Cerebellar cortex (tissue), 1 donor: ENCODE measurements around the gene PGAM2.

Experiments used
- DNase-seq: peaks from one replicate; pipeline ENCODE4 v3.0.0-alpha.2; 2015; ENCODE audit warnings: low spot score

Gene PGAM2

GRCh38 chr7:44083796-44084195, 18.4 kb upstream of the PGAM2 start:
- DNase-seq, result no peak

DNA sequence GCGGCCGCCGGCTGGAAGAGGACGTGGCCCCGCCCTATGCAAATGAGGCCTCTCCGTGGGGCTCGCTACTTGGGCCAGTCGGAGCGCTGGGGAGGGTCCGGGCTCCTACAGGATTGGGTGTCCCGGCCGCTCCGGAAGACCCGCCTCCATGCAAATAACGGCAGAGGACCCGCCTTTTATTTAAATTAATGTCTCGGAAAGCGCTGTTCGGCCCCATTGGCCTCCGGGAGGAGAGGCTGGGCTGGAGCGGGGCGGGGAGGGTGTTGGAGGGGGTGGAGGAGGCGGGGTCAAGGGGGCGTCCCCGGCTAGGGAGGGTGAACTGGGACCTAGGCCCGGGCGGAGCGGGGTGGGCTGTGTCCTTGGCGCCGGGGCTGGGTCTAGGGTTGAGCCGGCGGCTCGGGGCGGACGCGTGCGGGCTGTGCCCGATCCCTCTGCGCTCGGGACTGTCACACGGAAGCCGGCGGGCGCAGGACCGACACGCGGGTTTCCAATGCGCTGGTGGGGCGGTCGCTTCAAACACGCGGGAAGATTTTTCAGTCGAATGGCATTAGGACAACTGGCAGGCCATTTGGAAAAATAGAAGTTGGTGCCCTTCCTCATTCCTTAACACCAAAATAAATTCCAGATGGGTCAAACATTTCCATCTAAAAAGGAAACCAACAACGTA, 17.3 kb upstream of the PGAM2 start:
- peak; percentile 99 for DNase-seq

DNA sequence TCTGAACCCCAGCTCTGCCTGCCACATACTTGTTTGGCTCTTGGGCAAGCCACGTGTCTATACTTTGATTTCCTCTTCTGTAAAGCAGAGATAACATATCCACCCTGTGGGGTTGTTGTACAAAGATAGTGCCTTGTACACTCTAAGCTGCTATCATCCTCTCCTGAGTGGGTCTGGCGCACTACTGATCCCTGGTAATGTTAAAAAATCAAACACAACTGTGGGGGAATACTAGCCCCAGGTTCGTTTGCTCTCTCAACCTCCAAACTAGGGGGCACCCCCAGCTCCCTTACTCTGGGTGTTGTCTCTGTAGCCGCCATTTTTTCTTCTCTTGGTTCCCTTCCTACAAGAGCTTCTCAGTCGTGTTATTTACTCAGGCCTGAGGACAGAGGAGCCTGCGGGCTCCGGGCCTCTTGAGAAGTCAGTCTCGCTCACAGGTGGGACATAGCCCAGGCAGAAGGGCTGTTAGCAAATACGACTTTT, 15.9 kb upstream of the PGAM2 start:
- DNase-seq, result no peak

GRCh38 chr7:44080686-44081265, 15.4 kb upstream of the PGAM2 start:
- DNase-seq, result no peak

DNA sequence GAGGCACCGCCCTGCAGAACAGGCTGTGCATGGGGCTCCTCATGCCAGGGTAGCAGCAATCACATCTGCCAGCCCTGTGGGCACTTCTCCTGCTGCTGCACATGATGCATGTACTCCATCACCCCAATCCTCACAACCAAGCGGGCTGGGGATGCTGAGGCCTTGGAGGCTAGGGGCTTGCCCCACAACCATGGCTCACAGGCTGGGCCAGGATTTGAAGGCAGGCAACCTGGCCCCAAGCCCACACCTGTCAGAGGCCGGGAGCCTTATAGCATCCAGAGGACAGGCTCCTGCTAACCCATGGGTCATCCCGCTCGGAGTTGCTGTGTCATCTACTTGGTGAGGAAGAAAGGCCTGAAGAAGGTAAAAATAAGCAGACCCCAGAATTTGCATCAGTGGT, 14.8 kb upstream of the PGAM2 start:
- DNase-seq, result no peak

DNA sequence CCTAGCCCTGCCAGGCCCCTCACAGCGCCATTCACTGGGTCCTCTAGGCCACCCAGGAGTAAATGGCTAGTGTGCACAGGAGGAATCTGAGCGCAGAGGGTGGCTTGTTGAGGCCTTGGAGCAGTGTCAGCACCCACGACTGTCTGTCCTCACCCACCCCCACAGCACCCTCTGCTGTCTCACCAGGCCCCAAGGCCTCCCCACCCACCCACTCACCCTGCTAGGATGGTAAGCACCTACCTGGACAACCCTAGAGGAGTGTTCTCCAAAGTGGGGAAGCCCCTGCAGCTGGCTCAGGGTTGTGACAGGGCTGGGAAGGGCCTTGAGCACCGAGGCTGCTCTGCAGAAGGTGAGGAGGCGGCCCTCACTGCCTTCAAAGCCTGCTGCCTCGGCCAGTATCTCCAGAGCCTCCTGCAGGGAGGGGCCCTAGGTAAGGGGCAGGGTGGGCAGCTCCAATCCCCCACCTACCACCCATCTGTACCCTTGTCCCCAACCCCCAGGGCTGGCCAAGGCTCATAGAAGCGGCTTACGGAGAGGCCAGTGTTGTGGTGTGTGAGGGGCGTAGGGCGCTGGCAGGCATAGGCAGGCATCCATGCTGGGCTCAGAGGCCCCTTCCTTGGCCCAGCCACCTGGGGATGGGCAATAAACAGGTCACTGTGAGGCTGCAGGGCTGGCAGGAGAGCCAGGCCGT, 14.1 kb upstream of the PGAM2 start:
- no peak for DNase-seq

GRCh38 chr7:44078521-44078920, 13.2 kb upstream of the PGAM2 start:
- no peak for DNase-seq

DNA sequence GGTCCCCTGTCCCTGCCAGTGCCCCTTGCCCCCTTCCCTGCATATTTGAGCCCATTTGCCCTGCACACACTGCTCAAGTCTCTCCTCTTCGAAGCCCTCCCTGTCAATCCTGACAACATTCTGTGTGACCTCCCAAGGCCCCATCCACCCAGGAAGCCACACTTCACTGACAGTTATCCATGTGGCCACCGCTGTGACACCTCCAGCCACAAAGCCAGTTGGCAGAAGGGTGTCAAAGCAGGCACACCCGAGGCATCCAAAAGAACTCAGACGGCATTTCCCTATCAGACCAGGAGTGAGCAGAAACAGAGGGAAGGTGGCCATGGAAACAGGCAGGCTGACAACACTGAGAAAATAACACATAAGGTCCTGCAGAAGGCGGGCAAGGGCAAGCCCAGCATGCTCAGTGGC, 12.3 kb upstream of the PGAM2 start:
- no peak for DNase-seq

DNA sequence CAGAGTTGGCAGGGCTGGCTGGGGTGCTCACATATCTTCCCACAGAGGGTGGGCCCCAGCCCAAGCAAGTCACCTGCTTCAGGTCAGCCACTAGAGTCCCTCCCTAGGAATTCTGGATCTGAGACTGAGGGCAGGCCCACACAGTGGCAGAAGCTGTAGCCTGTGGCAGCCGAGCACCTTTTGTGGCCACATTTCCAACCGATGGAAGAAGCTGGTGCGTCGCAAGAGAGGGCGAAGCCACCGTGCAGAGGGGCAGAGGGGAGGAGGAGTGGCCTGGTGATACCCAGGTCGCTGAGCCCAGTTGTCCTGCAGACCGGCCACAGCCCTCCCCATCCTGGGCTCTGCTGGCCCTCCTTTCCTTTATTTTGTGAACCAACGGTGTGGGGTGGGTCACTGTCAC, 11.7 kb upstream of the PGAM2 start:
- no peak for DNase-seq

DNA sequence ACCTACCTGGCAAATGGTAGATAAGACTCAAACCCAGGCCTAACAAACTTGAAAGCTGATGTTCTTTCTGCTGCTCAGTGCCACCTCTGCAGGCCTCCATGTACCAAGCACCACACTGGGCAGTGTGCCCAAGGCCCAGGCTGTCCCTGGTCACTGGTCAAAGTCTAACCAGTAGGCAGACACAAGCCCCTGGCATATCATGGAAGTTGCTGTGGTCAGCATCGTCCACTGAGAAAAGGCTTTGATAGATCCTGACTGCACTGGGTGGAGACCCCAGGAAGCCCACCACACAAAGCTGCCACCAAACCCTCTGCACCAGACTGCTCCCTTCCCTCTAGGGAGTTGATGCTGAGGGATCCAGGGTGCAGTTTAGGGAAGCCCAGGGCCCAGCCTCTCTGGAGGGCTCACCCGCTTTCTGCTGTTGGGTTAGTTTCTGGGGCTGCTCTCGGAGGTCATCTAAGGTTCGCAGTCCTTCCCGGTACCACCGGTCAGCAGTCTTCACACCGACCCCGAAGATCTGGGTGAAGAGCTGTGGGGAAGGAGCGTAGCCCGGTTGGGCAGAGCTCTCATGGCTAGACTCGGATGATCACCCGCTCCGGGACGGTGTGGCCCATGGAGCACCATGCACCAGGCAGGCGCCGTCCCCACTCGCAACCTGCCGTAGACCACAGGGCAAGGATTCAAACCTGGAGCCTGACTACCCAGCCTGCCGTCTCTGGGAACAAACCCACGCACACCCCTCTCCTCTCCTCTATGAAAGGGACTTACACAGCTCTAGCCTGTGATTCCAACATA, 10.9 kb upstream of the PGAM2 start:
- no peak for DNase-seq

DNA sequence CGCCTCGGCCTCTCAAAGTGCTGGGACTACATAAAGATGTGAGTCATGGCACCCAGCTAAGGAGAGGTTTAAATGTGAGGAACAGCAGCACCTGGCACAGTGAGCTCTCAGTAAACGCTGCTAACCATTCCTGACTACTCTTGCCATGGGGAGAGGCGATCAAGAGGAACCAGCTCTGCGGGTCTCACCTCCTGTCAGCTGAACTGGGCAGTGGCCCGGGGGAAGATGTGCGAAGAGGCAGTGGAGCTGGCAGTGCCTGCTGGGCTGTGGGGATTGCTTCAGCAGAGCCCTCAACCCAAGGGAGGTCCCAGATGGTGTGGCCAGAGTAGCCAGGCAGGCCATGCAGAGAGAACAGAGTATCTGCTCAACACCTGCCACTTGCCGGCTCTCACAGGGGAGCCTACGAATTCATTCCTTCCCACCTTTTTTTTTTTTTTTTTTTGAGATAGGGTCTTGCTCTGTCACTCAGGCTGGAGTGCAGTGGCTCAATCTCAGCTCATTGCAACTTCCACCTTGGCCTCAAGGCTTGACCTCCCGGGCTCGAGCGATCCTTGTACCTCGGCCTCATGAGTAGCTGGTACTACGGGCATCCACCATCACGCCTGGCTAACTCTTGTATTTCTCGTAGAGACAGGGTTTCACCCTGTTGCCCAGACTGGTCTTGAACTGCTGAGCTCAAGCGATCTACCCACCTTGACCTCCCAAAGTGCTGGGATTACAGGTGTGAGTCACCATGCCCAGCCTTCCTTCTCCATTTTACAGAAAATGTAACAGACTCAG, 10.1 kb upstream of the PGAM2 start:
- no peak for DNase-seq

DNA sequence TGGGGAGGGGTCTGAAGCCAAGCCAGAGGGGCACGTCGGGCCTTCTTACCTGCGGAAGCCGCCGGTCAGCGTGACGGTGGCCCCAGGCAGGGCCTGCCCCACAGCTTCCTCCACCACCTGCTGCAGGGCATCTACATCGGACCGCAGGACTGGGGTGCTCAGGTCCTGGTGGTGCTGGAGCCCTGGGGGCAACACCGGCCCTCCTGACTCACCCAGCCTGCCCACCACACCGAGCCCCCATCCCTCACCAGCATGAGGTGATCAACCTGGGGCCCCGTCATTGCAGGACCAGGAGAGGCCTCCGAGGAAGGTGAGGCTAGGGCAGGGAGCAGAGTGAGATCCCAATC, 9.0 kb upstream of the PGAM2 start:
- DNase-seq, result no peak

DNA sequence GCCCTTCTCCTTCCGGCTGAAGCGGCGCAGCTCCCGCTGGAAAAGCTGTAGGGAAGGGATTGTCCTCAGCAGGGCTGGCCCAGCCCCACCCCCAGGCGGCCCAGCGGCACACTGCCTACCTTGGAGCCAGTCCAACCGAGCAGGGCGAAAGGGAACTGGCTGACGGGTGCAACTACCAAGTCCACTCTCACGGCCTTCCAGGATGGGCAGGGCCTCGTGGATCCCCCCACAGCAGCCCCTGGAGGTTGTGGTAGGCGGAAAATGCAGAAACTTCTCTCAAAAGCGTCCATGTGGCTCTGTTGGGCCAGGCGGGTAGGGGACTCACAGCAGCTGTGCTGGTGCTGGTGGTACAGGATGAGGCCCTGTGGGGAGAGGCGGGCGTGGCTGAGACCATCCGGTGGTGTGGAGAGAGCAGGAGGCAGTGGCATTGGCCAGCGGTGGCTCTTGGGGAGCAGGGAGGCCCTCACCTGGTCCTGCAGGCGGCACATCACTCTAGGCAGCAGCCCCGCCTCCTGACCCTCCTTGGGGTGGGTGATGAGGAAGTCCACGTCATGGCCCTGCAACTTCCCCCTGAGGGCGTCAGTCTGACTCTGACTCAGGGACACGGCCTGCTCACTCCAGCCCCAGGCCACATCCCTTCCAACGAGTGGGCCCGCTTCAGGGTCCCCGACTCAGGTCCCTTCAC, 8.4 kb upstream of the PGAM2 start:
- DNase-seq, result peak; percentile 39

DNA sequence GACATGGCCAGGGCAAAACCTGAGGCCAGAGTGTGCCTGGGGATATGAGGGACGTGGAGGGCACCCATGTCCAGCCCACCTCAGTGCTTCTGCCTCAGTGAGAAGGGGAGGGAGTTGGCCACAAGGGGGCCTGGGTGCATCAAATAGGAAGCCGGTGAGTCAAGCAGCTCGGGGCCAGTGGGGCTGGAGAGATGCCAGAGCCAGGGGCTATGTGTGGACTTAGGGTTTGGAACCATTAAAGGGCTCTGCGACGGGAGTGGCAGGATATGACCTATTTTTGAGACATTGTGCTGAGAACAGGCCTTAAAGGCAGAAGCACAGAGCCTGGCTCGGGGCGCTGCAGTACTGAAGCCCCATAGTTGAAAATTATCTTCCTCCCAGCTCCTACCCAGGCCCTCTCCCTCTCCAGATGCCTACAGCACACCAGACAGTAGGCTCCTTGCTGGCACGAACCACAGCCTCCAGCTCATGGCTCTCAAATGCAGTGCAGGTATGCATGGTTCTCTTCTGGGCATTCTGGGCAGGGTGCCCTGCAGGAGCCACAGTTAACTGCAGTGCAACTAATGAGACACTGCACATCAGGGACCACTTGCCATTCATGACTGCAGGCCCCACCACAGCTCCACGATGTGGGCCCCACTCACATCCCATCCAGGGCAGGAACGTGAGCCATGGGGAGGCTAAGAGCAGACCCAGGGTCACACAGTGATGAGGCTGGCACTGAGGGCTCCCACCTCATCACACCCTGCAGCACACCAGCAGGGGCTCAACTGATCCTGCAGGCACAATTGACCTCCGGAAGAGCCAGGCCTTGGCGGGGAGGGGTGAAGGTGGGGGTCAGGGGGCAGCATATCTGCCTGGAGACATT, 7.2 kb upstream of the PGAM2 start:
- DNase-seq, result peak; percentile 79

DNA sequence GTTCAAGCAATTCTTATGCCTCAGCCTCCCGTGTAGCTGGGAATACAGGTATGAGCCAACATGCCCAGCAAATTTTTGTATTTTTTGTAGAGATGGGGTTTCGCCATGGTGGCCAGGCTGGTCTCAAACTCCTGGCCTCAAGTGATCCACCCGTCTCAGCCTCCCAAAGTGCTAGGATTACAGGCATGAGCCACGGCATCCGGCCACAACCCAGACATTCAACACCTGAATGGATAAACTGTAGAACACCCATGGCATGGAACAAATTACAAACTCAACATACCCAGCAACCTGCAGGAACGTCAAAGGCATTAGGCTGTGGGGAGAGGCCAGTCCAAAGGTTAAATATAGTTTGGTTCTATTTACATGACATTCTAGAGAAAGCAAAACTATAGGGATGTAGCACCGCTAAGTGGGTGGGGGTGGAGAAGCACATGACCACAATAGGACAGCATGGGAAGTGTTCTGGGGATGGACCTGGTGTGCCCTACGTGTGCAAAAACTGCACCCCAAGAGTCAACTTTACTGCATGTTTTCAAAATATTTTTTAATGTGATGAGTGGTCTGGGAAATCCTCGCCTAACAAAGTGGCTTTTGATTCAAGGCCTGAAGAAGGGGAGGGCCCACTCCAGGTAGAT, 6.5 kb upstream of the PGAM2 start:
- DNase-seq, result no peak

- DNase-seq, result no peak
These were observed 2.7 kb upstream of the PGAM2 start for GRCh38 chr7:44068054-44068453.

GRCh38 chr7:44067064-44067951, 1.9 kb upstream of the PGAM2 start:
- no peak for DNase-seq

DNA sequence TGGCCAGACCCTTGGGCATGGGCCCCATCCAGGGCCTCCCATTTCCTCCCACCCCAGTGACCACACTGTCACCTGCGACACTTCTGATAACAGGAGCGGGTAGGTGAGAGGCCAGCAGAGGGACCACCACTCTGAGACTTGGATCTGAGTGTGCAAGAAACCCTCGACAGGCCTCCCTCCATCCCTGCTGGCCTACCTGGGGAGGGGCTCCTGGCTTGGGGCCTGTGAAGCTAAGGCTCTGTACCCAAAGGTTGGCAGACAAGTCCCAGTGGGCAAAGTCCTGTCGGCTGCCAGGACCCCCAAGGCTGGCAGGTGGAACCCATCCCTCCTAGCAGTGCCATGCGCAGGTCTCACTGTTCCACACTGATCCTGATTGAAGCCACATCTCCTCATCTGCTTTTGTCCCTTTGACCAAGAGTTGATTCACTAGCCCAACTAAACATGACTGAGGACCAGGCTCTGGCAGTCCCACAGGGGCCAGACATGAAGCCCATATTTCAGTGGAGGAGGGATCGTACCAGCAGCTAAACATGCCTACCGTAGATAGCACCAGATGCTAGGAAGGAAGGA, 1.2 kb upstream of the PGAM2 start:
- no peak for DNase-seq

DNA sequence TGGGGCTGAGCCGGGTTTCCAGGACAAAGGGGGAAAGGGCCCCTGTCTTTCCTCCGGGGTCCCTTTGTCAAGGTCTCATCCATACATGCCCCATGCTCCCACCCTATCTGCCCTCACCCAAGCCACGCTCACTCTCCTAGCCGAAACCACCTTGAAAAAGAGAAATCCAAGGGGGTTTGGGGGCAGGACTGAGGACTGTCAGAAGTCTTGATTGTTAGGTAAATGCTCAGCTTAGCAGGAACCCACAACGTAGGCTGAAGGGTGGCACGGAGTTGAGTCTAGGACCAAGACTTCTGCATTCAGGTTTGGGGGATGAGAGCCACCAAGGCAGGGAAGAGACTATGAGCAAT, 719 bp upstream of the PGAM2 start:
- DNase-seq, result no peak
